DLD1 (cell line): Measurements from ENCODE around the gene WIPF1.

ENCODE experiments used
- in situ Hi-C: cut with HindIII; loops from 2 replicates; pipeline ENCODE4 v1.10.0; 2017; ENCODE audit warnings: low sequenced_read_pairs

Gene WIPF1

GRCh38 chr2:174623106-174623637 is 25.6 kb upstream of the WIPF1 start:
- in situ Hi-C loops = no loop called here

DNA sequence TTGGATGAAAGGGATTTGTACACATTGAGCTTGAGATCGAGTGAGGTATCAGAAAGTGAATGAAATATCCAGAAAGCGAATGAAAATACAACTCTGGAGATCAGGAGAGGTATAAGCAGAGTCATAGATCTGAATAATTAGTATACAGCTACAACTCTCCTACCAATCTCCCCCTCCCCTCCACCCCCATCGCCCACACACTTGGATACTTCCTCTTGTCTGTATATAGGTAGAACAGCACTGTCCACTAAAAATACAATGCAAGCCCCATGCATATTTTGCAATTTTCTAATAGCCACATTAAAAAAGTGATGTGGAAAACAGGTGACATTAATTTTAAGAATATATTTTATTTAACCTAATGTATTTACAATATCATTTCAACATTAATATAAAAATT is 23.7 kb upstream of the WIPF1 start:
- in situ Hi-C loops = no loop called here

GRCh38 chr2:174618179-174618578 is 20.6 kb upstream of the WIPF1 start:
- in situ Hi-C loops = no loop called here

GRCh38 chr2:174617718-174618117 is 20.1 kb upstream of the WIPF1 start:
- in situ Hi-C loops = no loop called here

GRCh38 chr2:174617120-174617519 is 19.5 kb upstream of the WIPF1 start:
- in situ Hi-C loops = no loop called here

DNA sequence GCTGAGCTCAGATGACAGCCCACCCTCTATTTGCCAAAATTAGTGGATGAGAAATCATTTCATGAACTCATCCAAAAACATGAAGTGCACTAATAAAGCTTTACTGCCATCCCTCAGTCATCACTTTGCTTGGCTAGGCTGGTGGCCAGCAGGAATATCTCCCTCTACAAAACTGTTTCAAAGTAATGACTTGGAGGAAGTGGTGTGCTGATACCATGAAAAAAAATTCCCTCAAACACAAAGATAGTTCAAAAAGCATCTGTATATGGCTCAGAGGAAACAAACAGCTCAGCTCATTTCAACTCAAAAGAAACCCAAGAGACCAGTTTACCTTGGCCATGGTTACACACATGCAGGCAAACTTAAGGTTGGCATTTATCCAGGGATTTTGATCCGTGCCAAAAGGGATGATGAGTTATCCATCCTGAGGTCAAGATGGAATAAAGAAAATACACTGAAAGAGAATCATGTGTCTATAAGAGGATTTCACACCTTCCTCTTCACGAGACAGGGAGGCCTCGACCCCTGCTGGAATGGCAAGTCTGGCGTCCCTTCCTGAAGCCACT is 18.4 kb upstream of the WIPF1 start:
- in situ Hi-C loops = no loop called here

- in situ Hi-C loops = no loop called here
These were observed 16.7 kb upstream of the WIPF1 start for GRCh38 chr2:174614261-174614660.

DNA sequence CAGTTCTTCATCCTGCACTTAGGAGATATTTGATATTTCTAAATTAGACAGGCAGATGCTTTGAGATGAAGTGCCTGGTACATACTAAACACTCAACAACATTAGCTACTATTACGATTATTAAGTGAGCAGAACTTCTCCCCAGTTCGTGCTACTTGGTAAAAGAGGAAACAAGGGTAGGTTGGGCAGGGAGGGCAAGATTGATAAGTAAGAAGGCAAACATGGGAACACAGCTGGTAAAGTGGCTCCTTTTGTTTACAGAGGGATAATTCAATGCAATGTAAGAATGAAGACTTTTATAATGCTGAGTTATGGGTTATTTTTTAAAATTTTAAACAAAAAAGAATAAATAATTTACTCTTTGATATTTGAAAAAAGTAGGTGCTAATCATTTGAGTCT is 15.9 kb upstream of the WIPF1 start:
- in situ Hi-C loops = no loop called here

DNA sequence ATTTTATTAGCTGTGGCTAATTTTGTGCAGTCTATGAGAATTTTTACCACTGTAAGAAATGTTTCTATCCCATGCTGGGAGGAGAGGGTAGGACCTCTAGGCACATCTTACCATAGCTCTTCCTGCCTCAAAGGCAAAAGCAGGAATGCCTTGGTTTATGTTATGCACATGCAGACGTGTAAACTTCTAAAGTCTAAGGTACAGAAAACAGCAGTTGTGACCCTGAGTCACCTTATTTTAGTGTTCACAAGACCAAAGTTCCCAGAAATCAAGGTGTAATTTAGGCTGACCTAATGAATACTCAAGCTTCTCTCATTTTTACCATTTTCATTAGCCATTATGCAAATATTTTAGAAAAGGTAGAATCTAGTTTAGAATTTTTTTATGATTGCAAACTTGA is 15.4 kb upstream of the WIPF1 start:
- in situ Hi-C loops = no loop called here

DNA sequence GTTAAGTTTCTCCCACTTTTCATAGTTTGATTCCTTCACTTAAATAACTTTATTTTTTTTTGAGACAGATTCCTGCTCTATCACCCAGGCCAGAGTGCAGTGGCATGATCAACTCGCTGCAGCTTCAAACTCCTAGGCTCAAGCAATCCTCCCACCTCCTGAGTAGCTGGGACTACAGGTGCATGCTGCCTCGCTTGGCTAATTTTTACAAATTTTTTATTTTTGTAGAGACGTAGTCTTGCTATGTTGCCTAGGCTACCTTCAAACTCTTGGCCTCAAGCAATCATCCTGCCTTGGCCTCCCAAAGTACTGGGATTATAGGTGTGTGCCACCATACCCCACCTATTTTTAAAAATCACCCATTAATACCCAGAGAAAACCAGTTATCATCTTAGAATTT is 14.2 kb upstream of the WIPF1 start:
- in situ Hi-C loops = no loop called here

- in situ Hi-C loops = no loop called here
These were observed 13.4 kb upstream of the WIPF1 start for GRCh38 chr2:174611006-174611405.

- in situ Hi-C loops = no loop called here
These were observed 12.8 kb upstream of the WIPF1 start for GRCh38 chr2:174610243-174610995.

DNA sequence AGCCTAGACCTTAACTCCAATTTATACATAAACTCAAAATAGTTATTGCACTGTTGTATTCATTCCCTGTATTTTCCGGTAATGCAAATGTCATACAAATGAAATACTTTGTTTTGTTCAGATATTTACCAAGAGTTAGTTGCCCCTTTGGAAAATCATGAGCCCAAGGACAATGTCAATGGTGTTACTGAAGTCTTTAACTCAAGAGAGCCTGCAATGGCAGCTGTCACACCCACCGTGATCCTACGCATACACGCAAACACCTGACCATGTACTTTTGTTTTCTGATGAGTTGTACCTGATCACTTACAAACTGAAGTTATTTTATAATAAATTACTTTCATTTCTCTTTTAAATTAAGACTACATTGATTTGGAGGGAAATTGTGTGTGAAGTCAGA is 11.7 kb upstream of the WIPF1 start:
- in situ Hi-C loops = no loop called here

DNA sequence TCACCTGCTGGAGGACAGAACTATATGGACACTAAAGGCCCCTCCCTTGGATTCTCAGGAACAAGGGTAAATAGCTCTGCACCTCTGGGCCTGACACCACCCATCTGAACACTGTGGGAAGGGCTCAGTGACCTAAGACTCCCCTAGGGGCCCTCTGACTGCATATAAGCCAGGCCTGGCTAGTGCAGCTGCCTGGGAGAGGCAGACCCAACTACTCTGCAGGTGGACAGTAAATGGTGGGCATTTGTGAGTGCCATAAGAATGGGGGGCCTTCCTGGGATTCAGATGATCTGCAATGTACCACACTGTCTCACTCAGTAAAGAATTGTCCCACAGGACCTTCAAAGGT is 11.2 kb upstream of the WIPF1 start:
- in situ Hi-C loops = no loop called here

DNA sequence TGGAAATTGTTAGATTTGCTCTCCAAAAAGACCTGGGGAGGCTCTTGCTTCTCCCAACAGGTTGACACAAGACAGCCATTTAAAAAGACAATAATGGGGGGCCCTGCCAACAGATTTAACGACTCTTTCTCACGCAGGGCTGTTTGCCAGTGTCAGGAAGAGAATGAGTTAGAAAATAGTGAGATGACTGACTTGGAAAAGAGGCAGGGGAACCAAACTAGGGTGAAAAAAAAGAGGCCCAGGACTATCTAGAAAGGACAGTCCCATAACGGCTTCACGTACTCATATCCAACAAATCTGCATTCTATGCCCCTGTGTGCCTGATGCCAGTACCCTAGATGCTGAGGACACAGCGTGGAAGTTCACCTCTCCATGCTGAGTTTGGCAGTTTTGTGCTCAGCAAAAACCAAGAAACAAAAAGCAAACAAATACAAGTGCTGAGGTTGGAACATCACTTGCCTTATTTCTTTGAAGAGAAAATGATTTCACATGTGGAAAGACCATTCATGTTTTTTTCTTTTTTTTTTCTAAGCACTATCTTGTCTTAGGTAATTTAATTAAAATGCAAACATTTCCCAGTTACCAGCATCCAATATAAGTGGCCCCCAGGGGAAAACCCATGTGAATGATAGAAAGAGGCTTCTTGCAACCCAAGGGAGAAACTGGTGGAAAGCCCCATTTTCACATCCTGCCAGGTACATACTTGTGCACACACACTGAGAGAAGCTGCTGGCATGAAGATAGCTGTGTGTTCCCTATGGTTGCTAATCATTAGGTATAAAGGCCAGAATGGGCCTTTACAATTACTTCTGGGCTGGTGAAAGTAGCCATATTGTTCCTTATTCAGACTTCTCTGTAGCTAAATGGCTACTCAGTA is 10.6 kb upstream of the WIPF1 start:
- in situ Hi-C loops = no loop called here

DNA sequence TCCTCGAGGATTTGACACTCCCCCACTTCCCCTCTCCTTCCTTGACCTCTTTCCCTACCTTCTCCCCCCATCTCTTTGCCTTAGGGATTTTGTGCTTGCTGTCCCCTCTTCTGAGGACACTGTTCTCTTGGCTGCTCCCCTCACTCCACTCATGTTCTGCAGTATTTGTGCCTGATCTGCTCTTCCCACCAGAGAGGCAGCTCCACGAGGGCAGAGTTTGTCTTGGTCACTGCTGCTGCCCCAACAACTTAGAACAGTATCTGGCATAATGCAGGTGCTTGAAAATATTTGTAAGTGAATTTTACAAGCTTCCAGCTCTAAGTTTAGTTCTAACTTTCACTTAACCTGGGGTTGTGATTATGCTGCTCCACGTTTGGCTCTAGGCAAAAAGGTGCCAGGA is 10.0 kb upstream of the WIPF1 start:
- in situ Hi-C loops = no loop called here

GRCh38 chr2:174606336-174606735 is 8.7 kb upstream of the WIPF1 start:
- in situ Hi-C loops = no loop called here

DNA sequence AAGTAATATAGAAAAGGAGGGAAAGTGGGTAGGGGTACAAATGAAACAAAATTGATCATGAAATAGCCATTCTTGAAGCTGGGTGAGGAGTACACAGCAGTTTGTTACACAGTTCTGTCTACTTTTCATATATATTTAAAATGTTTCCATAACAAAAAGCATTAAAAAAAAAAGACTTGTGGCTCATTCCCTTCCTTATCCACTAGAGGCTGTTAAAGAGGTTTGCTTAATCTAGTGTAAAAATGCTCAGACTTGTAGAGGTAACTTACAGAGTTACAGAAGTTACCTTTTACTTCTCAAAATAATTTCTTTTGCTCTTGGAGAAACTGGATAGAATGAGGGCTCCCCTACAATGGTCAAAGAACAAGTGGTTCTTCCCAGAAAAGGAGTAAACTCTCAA is 8.1 kb upstream of the WIPF1 start:
- in situ Hi-C loops = no loop called here

DNA sequence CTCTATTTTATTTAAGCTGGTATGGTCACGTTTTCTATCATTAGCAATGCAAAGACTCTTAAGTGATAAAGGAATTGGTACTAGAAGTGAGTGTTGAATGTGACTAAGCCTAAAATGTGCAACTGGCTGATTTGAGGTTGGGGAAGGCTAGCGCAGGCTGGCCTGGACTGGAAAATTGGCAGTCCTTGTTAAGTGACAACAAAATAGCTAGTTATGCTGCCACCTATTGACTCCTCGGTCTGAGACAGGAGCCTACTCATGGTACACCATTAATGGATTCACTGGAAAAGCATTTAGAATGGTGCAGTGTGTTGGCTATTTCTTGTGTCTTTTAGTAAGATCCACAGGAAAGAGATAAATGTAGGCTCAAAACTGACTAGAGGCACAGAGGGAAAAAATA is 5.7 kb upstream of the WIPF1 start:
- in situ Hi-C loops = no loop called here

GRCh38 chr2:174602745-174603144 is 5.1 kb upstream of the WIPF1 start:
- in situ Hi-C loops = no loop called here

DNA sequence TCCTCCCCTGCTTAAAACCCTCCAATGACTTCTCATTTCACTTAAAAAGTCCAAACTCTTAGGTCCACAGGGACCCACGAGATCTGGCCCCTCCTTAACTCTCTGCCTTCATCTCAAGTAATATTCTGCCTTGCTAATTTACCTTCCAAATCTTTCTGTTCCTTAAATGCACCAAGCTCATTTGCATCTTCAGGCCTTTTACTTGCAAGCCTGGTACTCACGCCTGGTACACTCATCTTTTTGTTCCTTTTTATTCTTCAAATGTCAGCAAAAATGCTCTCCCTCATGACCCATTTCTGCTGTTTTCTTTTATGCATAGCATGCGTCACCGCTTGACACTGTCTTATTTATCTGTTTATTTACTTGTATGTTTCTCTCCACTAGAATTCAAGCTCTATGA is 2.7 kb upstream of the WIPF1 start:
- in situ Hi-C loops = no loop called here
